ENCODE measurements around the gene YRDC. TPM values are rescaled to one million over a fixed set of nuclear protein-coding genes. Genes with fewer than 3 reads are reported as not detected.

The YRDC gene
- total and polyA plus RNA-seq, 2 of the 13 experiments (the other 11 are each of a cell fraction or from before 2014, with no cell fraction given) = 27.5 to 29.2 TPM

GRCh38 chr1:37764414-37764825 is 43.6 kb downstream of the YRDC start (continued):
- TF ChIP-seq CHCHD3 (CRISPR knock-in tag; IDR thresholded peaks at IDR 0.05) = peak; percentile 98
- TF ChIP-seq ZBTB20 (CRISPR knock-in tag; IDR thresholded peaks at IDR 0.05; ENCODE audit: borderline replicate concordance, low read depth) = peak; percentile 99
- no peak for TF ChIP-seq FIP1L1 (IDR thresholded peaks at IDR 0.05; ENCODE audit: borderline replicate concordance, insufficient read depth, low read depth, low read length)
- peak; percentile 94 for TF ChIP-seq PITX1 (CRISPR knock-in tag; IDR thresholded peaks at IDR 0.05)
- peak; percentile 92; the same call in 1 of the 2 replicates for TF ChIP-seq THAP7 (CRISPR knock-in tag; IDR thresholded peaks at IDR 0.05)
- TF ChIP-seq TRAFD1 (CRISPR knock-in tag; IDR thresholded peaks at IDR 0.05; ENCODE audit: borderline replicate concordance) = peak; percentile 80; the same call in 1 of the 2 replicates
- peak; percentile 100 for TF ChIP-seq ZNF232 (CRISPR knock-in tag; IDR thresholded peaks at IDR 0.05; ENCODE audit: borderline replicate concordance)
- TF ChIP-seq TERF1 (CRISPR knock-in tag; IDR thresholded peaks at IDR 0.05) = peak; percentile 99
- peak; percentile 97 for TF ChIP-seq RELA (CRISPR knock-in tag; IDR thresholded peaks at IDR 0.05)
- TF ChIP-seq IKZF4 (CRISPR knock-in tag; IDR thresholded peaks at IDR 0.05; ENCODE audit: borderline replicate concordance, low read depth, not compliant biosample characterization) = peak; percentile 100
- TF ChIP-seq ZNF12 (CRISPR knock-in tag; IDR thresholded peaks at IDR 0.05) = peak; percentile 97
- no peak for TF ChIP-seq ZNF350 (CRISPR knock-in tag; IDR thresholded peaks at IDR 0.05; ENCODE audit: borderline replicate concordance, low read depth)
- peak; percentile 98 for TF ChIP-seq DZIP1 (CRISPR knock-in tag; IDR thresholded peaks at IDR 0.05)
- peak; percentile 94; the same call in 1 of the 2 replicates for TF ChIP-seq PRMT3 (CRISPR knock-in tag; IDR thresholded peaks at IDR 0.05; ENCODE audit: borderline replicate concordance, low read depth)
- TF ChIP-seq ZNF782 (CRISPR knock-in tag; IDR thresholded peaks at IDR 0.05; ENCODE audit: borderline replicate concordance) = peak; percentile 99
- peak; percentile 99 for TF ChIP-seq TEF (CRISPR knock-in tag; IDR thresholded peaks at IDR 0.05)
- TF ChIP-seq ZFX (CRISPR knock-in tag; IDR thresholded peaks at IDR 0.05; ENCODE audit: low read depth) = no peak
- no peak for TF ChIP-seq MAFF (IDR thresholded peaks at IDR 0.05; ENCODE audit: low read depth, low read length)
- TF ChIP-seq TOPORS (CRISPR knock-in tag; IDR thresholded peaks at IDR 0.05) = peak; percentile 98
- TF ChIP-seq ZNF441 (CRISPR knock-in tag; IDR thresholded peaks at IDR 0.05; ENCODE audit: borderline replicate concordance) = peak; percentile 99
- TF ChIP-seq DDIT3 (CRISPR knock-in tag; IDR thresholded peaks at IDR 0.05) = peak; percentile 90

Measured in HepG2 (cell line).